ENCODE results near the gene TRAK1.

DNA sequence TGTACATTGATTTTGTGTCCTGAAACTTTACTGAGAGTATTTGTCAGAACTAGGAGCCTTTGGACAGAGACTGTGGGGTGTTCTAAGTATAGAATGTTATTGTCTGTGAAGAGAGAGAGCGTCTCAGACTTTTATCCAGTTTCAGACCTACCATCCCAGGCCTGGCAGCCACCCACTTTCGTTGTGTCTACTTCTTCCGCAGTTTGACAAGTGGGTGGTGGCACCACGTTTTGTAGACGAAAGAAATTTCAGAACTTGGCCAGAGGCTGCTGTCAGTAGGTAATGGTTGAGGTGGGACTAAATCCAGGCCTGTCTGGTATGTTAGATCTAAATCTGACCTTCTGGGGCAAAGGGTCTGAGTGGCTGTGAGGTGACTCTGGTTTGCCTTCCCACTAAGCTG is 13.4 kb upstream of the TRAK1 start:
- TF ChIP-seq, protein P1, sequence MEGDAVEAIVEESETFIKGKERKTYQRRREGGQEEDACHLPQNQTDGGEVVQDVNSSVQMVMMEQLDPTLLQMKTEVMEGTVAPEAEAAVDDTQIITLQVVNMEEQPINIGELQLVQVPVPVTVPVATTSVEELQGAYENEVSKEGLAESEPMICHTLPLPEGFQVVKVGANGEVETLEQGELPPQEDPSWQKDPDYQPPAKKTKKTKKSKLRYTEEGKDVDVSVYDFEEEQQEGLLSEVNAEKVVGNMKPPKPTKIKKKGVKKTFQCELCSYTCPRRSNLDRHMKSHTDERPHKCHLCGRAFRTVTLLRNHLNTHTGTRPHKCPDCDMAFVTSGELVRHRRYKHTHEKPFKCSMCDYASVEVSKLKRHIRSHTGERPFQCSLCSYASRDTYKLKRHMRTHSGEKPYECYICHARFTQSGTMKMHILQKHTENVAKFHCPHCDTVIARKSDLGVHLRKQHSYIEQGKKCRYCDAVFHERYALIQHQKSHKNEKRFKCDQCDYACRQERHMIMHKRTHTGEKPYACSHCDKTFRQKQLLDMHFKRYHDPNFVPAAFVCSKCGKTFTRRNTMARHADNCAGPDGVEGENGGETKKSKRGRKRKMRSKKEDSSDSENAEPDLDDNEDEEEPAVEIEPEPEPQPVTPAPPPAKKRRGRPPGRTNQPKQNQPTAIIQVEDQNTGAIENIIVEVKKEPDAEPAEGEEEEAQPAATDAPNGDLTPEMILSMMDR (optimal IDR thresholded peaks at IDR 0.05 in 1 of 3, IDR thresholded peaks at IDR 0.05 in 1 of 3, conservative IDR thresholded peaks at IDR 0.05 in 1 of 3; ENCODE audit: extremely low read depth in 1 of 3, insufficient read depth in 2 of 3, low read length in 3 of 3) = no peak
- TF ChIP-seq EZH2 (IDR thresholded peaks at IDR 0.05; ENCODE audit: low read length) = no peak
